Activated B cell treated with CpG ODN at 0.5 μM for 24 hours (primary cell): ENCODE results near the gene CTBP2. TPM values are rescaled to one million over a fixed set of nuclear protein-coding genes. Genes with fewer than 3 reads are reported as not detected.

Experiments used
- ATAC-seq: fragments of 200-7000 bp; cut with Tn5 transposase; one replicate; pipeline ENCODE4 v1.10.0; 2021; ENCODE audit warnings: low read depth, mild to moderate bottlenecking, moderate library complexity
- CTCF ChIA-PET: fragments of 350-600 bp; sonication (Branson Sonifier 250); formaldehyde crosslinking; loops from one replicate; lab custom pipeline; 2021; ENCODE audit warnings: antibody characterized with exemption; lab: Charles Lee
- POLR2A ChIA-PET: fragments of 350-600 bp; sonication (Branson Sonifier 250); formaldehyde crosslinking; loops from one replicate; lab custom pipeline; 2021; ENCODE audit warnings: antibody characterized with exemption; lab: Charles Lee
- DNase-seq: peaks from one replicate; pipeline ENCODE4 v3.0.0; 2022
- H3K27ac Mint-ChIP-seq: one replicate; pipeline ENCODE4 v1.8.0; 2020; ENCODE audit warnings: mixed read lengths
- H3K27me3 Mint-ChIP-seq: one replicate; pipeline ENCODE4 v1.8.0; 2021; ENCODE audit warnings: mixed read lengths
- H3K36me3 Mint-ChIP-seq: one replicate; pipeline ENCODE4 v1.8.0; 2021; ENCODE audit warnings: low read depth, mixed read lengths
- H3K4me1 Mint-ChIP-seq: one replicate; pipeline ENCODE4 v1.8.0; 2021; ENCODE audit warnings: mixed read lengths
- H3K4me3 Mint-ChIP-seq: one replicate; pipeline ENCODE4 v1.8.0; 2020; ENCODE audit warnings: mild to moderate bottlenecking, mixed read lengths
- H3K9me3 Mint-ChIP-seq: one replicate; pipeline ENCODE4 v1.8.0; 2020; ENCODE audit warnings: mixed read lengths
- CTCF ChIP-seq: fragments of 200-600 bp; IDR thresholded peaks from one replicate; pipeline ENCODE4 v1.8.0; 2022; ENCODE audit warnings: antibody characterized with exemption, mild to moderate bottlenecking
- intact Hi-C: fragments of 100-400 bp; cut with micrococcal nuclease; formaldehyde crosslinking; loops from one replicate; pipeline ENCODE4 v1.15.1; 2024
- total RNA-seq: library from RNA; stranded (reverse); gene quantifications from 2 replicates; pipeline ENCODE4 v1.2.3, GENCODE V29; 2022

The CTBP2 gene
- total RNA-seq, 1 donor from 2014 or later, result 0.42 TPM

- no peak overlapping the region for H3K27ac Mint-ChIP-seq
- H3K9me3 Mint-ChIP-seq, result no peaks in the 10 kb centered on the region
- H3K4me1 Mint-ChIP-seq, result peaks cover 14% of the 10 kb centered on the region
- peaks cover 21% of the 10 kb centered on the region for H3K27me3 Mint-ChIP-seq
- no peak for TF ChIP-seq CTCF
- H3K36me3 Mint-ChIP-seq, result no peaks in the 10 kb centered on the region
- ChIA-PET POLR2A (no interaction called here), CTCF (no interaction called here)
- intact Hi-C loops, result no loop called here
- DNase-seq, result no peak
- ATAC-seq, result no peak
- H3K4me3 Mint-ChIP-seq, result peak overlapping the region; percentile 24
Measured at GRCh38 chr10:125025341-125025740, 135.0 kb downstream of the CTBP2 start.

GRCh38 chr10:125024497-125025234 lies 135.7 kb downstream of the CTBP2 start:
- H3K4me1 Mint-ChIP-seq, result peaks cover 14% of the 10 kb centered on the region

GRCh38 chr10:125023862-125024496 lies 136.4 kb downstream of the CTBP2 start:
- peaks cover 21% of the 10 kb centered on the region for H3K27me3 Mint-ChIP-seq
- no peak for TF ChIP-seq CTCF
- H3K27ac Mint-ChIP-seq, result no peak overlapping the region
- no peak for DNase-seq
- peaks cover 14% of the 10 kb centered on the region for H3K4me1 Mint-ChIP-seq
- H3K36me3 Mint-ChIP-seq, result no peaks in the 10 kb centered on the region
- H3K9me3 Mint-ChIP-seq, result peaks cover 3% of the 10 kb centered on the region
- no peak overlapping the region for H3K4me3 Mint-ChIP-seq
- CTCF ChIA-PET, result no interaction called here
- intact Hi-C loops, result no loop called here
- ATAC-seq, result no peak
- POLR2A ChIA-PET, result no interaction called here

More at GRCh38 chr10:125024497-125025234, 135.7 kb downstream of the CTBP2 start:
- CTCF ChIA-PET, result no interaction called here
- DNase-seq (no peak), ATAC-seq (no peak)
- intact Hi-C loops, result no loop called here
- peaks cover 21% of the 10 kb centered on the region for H3K27me3 Mint-ChIP-seq
- TF ChIP-seq CTCF, result no peak
- POLR2A ChIA-PET, result no interaction called here
- no peak overlapping the region for H3K4me3 Mint-ChIP-seq
- H3K36me3 Mint-ChIP-seq, result no peaks in the 10 kb centered on the region
- H3K9me3 Mint-ChIP-seq, result peaks cover under 1% of the 10 kb centered on the region
- H3K27ac Mint-ChIP-seq, result no peak overlapping the region

GRCh38 chr10:125023255-125023654 lies 137.1 kb downstream of the CTBP2 start:
- Mint-ChIP-seq H3K36me3 (no peaks in the 10 kb centered on the region), H3K4me1 (peaks cover 14% of the 10 kb centered on the region), H3K9me3 (peaks cover 3% of the 10 kb centered on the region), H3K4me3 (no peak overlapping the region), H3K27ac (no peak overlapping the region), H3K27me3 (peaks cover 19% of the 10 kb centered on the region)
- ATAC-seq (no peak), DNase-seq (no peak)
- CTCF ChIA-PET, result no interaction called here
- POLR2A ChIA-PET, result no interaction called here
- intact Hi-C loops, result no loop called here
- no peak for TF ChIP-seq CTCF

- H3K4me1 Mint-ChIP-seq, result peaks cover 14% of the 10 kb centered on the region
Measured at GRCh38 chr10:125022671-125023070, 137.7 kb downstream of the CTBP2 start.

More at GRCh38 chr10:125022671-125023070, 137.7 kb downstream of the CTBP2 start:
- Mint-ChIP-seq H3K27me3 (peaks cover 19% of the 10 kb centered on the region), H3K4me3 (no peak overlapping the region), H3K36me3 (no peaks in the 10 kb centered on the region), H3K9me3 (peaks cover 3% of the 10 kb centered on the region), H3K27ac (no peak overlapping the region)
- intact Hi-C loops, result no loop called here
- no peak for ATAC-seq
- POLR2A ChIA-PET, result no interaction called here
- DNase-seq, result no peak
- TF ChIP-seq CTCF, result no peak
- CTCF ChIA-PET, result no interaction called here
